Keratinocyte (primary cell): ENCODE measurements around the gene KRTAP12-3. TPM values are rescaled to one million over a fixed set of nuclear protein-coding genes. Genes with fewer than 3 reads are reported as not detected.

ENCODE experiments used
- DNase-seq: peaks from one replicate; pipeline ENCODE4 v3.0.0-alpha.2; 2011; ENCODE audit warnings: low read depth, missing footprints, low spot score
- FAIRE-seq: peaks from 2 replicates; lab custom pipeline; 2011; peaks lifted over from hg19 to GRCh38; lab: Jason Lieb, UNC
- H2AFZ ChIP-seq: 2 replicates; pipeline ENCODE4 v1.6.0; 2012; ENCODE audit warnings: low read length, control low read depth, inconsistent platforms; ENCODE audit not compliant: control insufficient read depth
- H3K27ac ChIP-seq: 2 replicates; pipeline ENCODE4 v1.5.1; 2011; ENCODE audit warnings: low read length; ENCODE audit not compliant: control insufficient read depth, insufficient read depth
- H3K27me3 ChIP-seq: 3 replicates; pipeline ENCODE4 v1.6.0; 2011; ENCODE audit warnings: low read length; ENCODE audit not compliant: control insufficient read depth, insufficient read depth; ENCODE audit errors: extremely low read depth
- H3K36me3 ChIP-seq, 2 experiments: 2 replicates in 1 of 2; 3 replicates in 1 of 2; pipeline ENCODE4 v1.5.1; 2011; ENCODE audit warnings: low read length in 2 of 2, mild to moderate bottlenecking in 1 of 2; ENCODE audit not compliant: control insufficient read depth in 2 of 2, insufficient read depth in 2 of 2; ENCODE audit errors: extremely low read depth in 1 of 2
- H3K4me1 ChIP-seq: 3 replicates; pipeline ENCODE4 v1.5.1; 2011; ENCODE audit warnings: low read length; ENCODE audit not compliant: control insufficient read depth, insufficient read depth; ENCODE audit errors: extremely low read depth
- H3K4me2 ChIP-seq: 3 replicates; pipeline ENCODE4 v1.6.0; 2011; ENCODE audit warnings: low read depth, low read length; ENCODE audit not compliant: control insufficient read depth, insufficient read depth; ENCODE audit errors: extremely low read depth
- H3K4me3 ChIP-seq, 3 experiments: fragments of 200-600 bp in 1 of 3; sonication (generic) in 1 of 3; 2 replicates in 2 of 3; 3 replicates in 1 of 3; pipeline ENCODE4 v1.5.1; 2011 to 2016; ENCODE audit warnings: low read length in 3 of 3, mild to moderate bottlenecking in 3 of 3, control low read depth in 2 of 3, inconsistent platforms in 1 of 3, low read depth in 1 of 3, mixed read lengths in 1 of 3, mixed run types in 1 of 3, moderate library complexity in 1 of 3; ENCODE audit not compliant: control insufficient read depth in 2 of 3, insufficient read depth in 2 of 3; ENCODE audit errors: extremely low read depth in 1 of 3
- H3K79me2 ChIP-seq: 2 replicates; pipeline ENCODE4 v1.6.0; 2012; ENCODE audit warnings: low read length; ENCODE audit not compliant: control insufficient read depth, insufficient read depth
- H3K9ac ChIP-seq: 3 replicates; pipeline ENCODE4 v1.6.0; 2011; ENCODE audit warnings: low read length; ENCODE audit not compliant: control insufficient read depth, insufficient read depth; ENCODE audit errors: extremely low read depth
- H3K9me1 ChIP-seq: 3 replicates; pipeline ENCODE4 v1.6.0; 2011; ENCODE audit warnings: low read length; ENCODE audit not compliant: control insufficient read depth, insufficient read depth; ENCODE audit errors: extremely low read depth
- H3K9me3 ChIP-seq: 2 replicates; pipeline ENCODE4 v1.5.1; 2012; ENCODE audit warnings: low read depth, low read length; ENCODE audit not compliant: control insufficient read depth
- H4K20me1 ChIP-seq: 3 replicates; pipeline ENCODE4 v1.6.0; 2011; ENCODE audit warnings: low read length; ENCODE audit not compliant: control insufficient read depth, insufficient read depth; ENCODE audit errors: extremely low read depth
- CTCF ChIP-seq, 3 experiments: IDR thresholded peaks in 1 of 3; conservative IDR thresholded peaks in 1 of 3; optimal IDR thresholded peaks in 1 of 3; 2 replicates in 2 of 3; 3 replicates in 1 of 3; pipeline versions ENCODE3 to v1.5.1; 2011; ENCODE audit warnings: low read length in 3 of 3, mild to moderate bottlenecking in 3 of 3, moderate library complexity in 2 of 3, control low read depth in 1 of 3, inconsistent platforms in 1 of 3; ENCODE audit not compliant: insufficient read depth in 2 of 3; ENCODE audit errors: extremely low read depth in 1 of 3
- EZH2 ChIP-seq: IDR thresholded peaks from one replicate; pipeline ENCODE4 v1.6.1; 2012; ENCODE audit warnings: inconsistent platforms, mild to moderate bottlenecking, low read length, moderate library complexity
- dilution Hi-C: fragments of 300-500 bp; cut with MboI; formaldehyde crosslinking; loops from one replicate; pipeline ENCODE4 v1.7.0; 2020; ENCODE audit warnings: low sequenced_read_pairs; ENCODE audit not compliant: extremely low pct_ligation_motif_present
- polyA plus RNA-seq, 5 experiments: library from polyadenylated mRNA; depleted of rRNA in 3 of 5; stranded (reverse) in 3 of 5; stranded (forward) in 1 of 5; unstranded in 1 of 5; fragments of >200 nt; gene quantifications; 1 replicate in 1 of 5; 2 replicates in 3 of 5; 3 replicates in 1 of 5; pipeline versions ENCODE4 v1.2.1 to v1.2.3, GENCODE V29; 2011 to 2012; ENCODE audit warnings: missing spikeins in 2 of 5, low read depth in 1 of 5, low replicate concordance in 1 of 5

The KRTAP12-3 gene
- polyA plus RNA-seq, 1 donor (not counting 4 experiments of a cell fraction or from before 2014, with no cell fraction given), result not detected

GRCh38 chr21:44695184-44695583 lies 37.5 kb downstream of the KRTAP12-3 start:
- Histone ChIP-seq H3K4me2 (no peak overlapping the region), H3K4me1 (no peaks in the 10 kb centered on the region), H3K27ac (no peak overlapping the region), H4K20me1 (no peaks in the 10 kb centered on the region), H3K27me3 (peaks cover 10% of the 10 kb centered on the region), H3K36me3 (no peaks in the 10 kb centered on the region), H3K9me1 (no peaks in the 10 kb centered on the region), H3K4me3 (no peak overlapping the region), H2AFZ (no peak overlapping the region), H3K79me2 (no peaks in the 10 kb centered on the region), H3K9ac (no peak overlapping the region), H3K9me3 (no peaks in the 10 kb centered on the region)
- TF ChIP-seq EZH2, result no peak
- no peak for DNase-seq
- dilution Hi-C loops, result no loop called here
- no peak for FAIRE-seq

- Histone ChIP-seq H3K4me1 (no peaks in the 10 kb centered on the region), H3K36me3 (no peaks in the 10 kb centered on the region), H3K9me1 (no peaks in the 10 kb centered on the region), H3K9me3 (no peaks in the 10 kb centered on the region), H4K20me1 (no peaks in the 10 kb centered on the region), H3K27ac (no peak overlapping the region), H3K4me3 (no peak overlapping the region), H3K9ac (no peak overlapping the region), H3K79me2 (no peaks in the 10 kb centered on the region), H2AFZ (no peak overlapping the region), H3K4me2 (no peak overlapping the region), H3K27me3 (peaks cover 10% of the 10 kb centered on the region)
- no peak for DNase-seq
- dilution Hi-C loops, result no loop called here
- TF ChIP-seq CTCF (optimal IDR thresholded peaks at IDR 0.05 in 1 of 3, IDR thresholded peaks at IDR 0.05 in 1 of 3, conservative IDR thresholded peaks at IDR 0.05 in 1 of 3; ENCODE audit: extremely low read depth in 1 of 3, insufficient read depth in 2 of 3, low read length in 3 of 3) (no peak), EZH2 (no peak)
- no peak for FAIRE-seq
These were observed 37.9 kb downstream of the KRTAP12-3 start for GRCh38 chr21:44695641-44696040.

- H3K27ac ChIP-seq, result no peak overlapping the region
These were observed 38.8 kb downstream of the KRTAP12-3 start for GRCh38 chr21:44696572-44696971.

More at GRCh38 chr21:44696572-44696971, 38.8 kb downstream of the KRTAP12-3 start:
- DNase-seq (no peak), FAIRE-seq (no peak)
- H4K20me1 ChIP-seq, result no peaks in the 10 kb centered on the region
- dilution Hi-C loops, result no loop called here
- H3K27me3 ChIP-seq, result peaks cover 14% of the 10 kb centered on the region
- H3K4me3 ChIP-seq, result no peak overlapping the region
- no peak overlapping the region for H3K9ac ChIP-seq
- no peaks in the 10 kb centered on the region for H3K9me3 ChIP-seq
- no peak overlapping the region for H2AFZ ChIP-seq
- H3K79me2 ChIP-seq, result no peaks in the 10 kb centered on the region
- TF ChIP-seq CTCF (optimal IDR thresholded peaks at IDR 0.05 in 1 of 3, IDR thresholded peaks at IDR 0.05 in 1 of 3, conservative IDR thresholded peaks at IDR 0.05 in 1 of 3; ENCODE audit: extremely low read depth in 1 of 3, insufficient read depth in 2 of 3, low read length in 3 of 3) (no peak), EZH2 (no peak)
- H3K9me1 ChIP-seq, result no peaks in the 10 kb centered on the region
- no peaks in the 10 kb centered on the region for H3K4me1 ChIP-seq
- H3K4me2 ChIP-seq, result no peak overlapping the region
- H3K36me3 ChIP-seq, result no peaks in the 10 kb centered on the region
